GM18867 (cell line): Measurements from ENCODE around the gene TMEM252.

Experiments
- ATAC-seq: cut with Tn5 transposase; IDR thresholded peaks from one replicate; pipeline ENCODE4 v1.9.1; 2021; ENCODE audit warnings: mild to moderate bottlenecking, moderate library complexity; ENCODE audit not compliant: unreplicated experiment

Gene TMEM252

GRCh38 chr9:68545033-68545705 is 4.5 kb upstream of the TMEM252 start:
- peak; percentile 42 for ATAC-seq

DNA sequence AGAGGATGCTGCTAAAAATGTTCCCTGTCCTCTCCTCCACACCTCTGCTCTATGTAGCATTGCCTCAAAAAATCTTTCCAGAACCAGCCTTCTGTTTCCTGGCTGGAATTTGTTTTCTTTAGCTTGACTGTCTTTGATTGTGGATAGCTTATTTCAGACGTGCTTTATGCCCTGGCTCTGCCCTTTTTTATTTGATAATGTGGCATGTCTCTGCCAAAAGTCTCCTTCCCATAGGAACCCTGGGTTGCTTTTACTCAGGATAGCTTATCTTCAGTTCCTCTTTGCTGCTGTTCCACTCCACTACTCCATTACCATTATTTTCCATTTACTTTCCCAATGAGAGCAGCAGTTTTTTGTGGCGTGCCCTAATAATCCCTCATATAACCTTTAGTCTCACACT is 885 bp upstream of the TMEM252 start:
- ATAC-seq, result no peak

- ATAC-seq, result no peak
These were observed 2.5 kb downstream of the TMEM252 start for GRCh38 chr9:68538200-68538599.

DNA sequence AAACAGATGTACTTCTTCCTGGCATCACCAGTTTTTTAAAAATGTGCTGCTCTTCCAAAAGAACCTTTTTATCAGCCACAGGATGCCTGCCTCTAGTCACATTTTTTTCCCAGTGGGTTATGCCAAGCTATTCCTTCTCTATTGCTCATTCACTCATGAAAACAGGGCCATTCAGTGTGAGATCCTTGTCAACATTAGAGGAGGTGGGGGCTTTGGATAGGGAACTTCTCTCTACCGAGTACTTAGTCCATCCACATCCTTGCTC is 3.1 kb downstream of the TMEM252 start:
- ATAC-seq, result no peak

GRCh38 chr9:68536876-68537615 is 3.6 kb downstream of the TMEM252 start:
- ATAC-seq, result no peak

DNA sequence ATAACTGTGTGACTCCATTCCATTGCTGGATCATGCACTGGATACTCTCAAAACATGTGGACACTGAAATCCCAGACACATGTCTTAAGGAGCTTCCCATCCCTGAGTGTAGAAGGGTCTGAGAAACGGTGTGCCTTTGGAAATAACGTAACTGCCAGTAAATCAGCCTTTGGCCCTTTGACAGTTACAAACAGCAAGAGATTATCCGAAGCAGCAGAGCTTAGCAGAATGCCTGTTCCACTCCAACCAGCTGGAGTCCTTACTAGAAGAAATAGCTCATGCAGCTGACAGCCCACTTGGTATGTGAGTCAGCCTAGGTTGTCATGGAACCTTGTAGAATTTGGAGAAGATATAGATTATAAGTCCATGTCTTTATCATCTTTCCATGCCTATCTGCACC is 7.0 kb downstream of the TMEM252 start:
- no peak for ATAC-seq

DNA sequence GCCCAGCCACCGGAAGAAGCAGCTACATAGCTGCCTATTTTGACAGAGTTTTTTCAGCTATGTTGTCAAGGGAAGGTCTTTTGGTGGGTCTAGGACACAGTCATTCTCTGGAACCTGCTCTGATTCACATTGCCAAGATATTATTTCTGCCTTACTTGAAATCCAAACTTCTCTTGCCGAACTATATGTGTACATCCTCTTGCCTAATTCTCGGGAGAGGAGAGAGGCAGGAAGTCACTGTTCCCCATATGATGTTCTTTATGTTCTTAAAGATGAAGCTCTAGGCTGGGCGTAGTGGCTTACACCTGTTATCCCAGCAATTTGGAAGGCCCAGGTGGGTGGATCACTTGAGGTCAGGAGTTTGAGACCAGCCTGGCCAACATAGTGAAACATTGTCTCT is 8.6 kb downstream of the TMEM252 start:
- ATAC-seq, result no peak

DNA sequence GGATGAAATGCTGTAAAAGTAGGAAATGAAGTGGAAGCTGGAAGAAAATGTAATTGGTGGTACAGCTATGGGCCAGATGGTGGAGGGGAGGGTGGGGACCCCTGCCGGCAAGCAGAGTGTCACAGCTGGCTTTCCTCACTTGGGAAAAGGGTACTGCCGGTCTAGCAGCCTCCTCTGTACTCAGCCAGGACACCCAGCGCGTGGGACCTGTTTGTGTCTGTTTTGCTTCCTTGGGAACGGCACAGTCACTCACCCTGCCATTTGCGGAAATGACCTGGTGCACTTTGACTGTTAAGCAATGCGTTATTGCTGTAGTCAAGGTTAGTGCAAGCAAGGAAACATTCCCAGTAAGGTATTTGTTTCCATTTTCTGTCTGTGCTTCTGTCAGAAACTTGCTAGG is 10.1 kb downstream of the TMEM252 start:
- no peak for ATAC-seq

DNA sequence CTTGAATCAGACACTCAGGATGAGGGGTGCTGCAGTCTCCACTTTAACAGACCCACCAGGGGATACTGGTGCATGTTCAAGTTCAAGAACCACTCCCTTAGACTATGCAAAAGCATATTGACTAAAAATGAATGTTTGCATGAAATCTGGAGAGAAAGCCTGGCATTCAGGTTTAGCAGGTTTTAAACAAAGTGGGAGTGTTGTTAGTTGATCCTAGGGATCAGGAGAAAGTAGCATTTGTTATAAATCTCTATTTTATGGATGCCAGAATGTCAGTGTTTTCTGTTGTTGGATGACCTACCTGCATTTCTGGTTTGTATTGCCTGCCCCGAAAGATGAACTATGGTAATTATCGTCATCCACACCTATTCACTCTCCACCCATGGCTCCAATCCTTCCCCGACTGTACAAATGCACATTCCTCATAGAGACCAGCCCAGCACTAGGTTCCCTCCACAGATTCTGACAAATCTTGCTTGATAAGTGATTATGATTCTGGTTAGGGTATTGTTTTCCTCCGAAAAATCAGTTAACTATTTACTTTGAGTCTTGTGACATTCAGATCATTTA is 17.2 kb downstream of the TMEM252 start:
- ATAC-seq, result no peak

DNA sequence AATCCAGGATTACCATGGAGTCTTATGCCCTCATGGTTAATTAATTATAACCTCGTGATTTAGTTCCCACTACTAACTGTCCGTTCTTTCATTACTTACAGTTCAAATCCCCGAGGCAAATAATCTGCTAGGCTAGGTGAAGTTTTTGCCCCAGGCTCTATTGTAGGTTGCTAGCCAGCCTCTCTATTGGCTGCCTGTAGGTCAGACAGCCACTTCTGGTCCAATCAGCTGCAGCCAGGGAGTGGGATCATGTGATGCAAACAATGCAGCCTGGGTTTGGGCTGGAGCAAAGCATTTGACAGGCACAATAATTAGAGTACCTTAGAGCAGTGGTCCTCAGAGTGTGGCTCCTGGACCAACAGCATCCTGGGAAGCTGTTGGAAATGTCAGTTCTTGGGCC is 17.7 kb downstream of the TMEM252 start:
- ATAC-seq, result no peak

DNA sequence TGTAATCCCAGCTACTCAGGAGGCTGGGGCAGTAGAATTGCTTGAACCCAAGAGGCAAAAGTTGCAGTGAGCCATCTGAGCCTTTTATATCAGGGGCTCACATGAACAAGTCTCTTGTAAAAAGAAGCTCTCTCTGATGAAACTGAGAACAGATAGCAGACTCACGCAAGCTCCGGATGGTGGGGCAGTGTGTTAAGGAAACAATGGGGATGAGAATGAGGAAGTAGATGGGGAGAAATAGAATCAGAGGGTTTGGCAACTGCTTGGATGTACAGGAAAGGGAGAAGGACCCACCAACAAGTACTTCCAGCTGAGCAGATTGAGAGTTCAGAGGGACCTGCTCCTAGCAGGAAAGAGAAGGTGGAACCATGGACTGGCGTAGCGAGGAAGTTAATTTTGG is 18.6 kb downstream of the TMEM252 start:
- ATAC-seq, result no peak

DNA sequence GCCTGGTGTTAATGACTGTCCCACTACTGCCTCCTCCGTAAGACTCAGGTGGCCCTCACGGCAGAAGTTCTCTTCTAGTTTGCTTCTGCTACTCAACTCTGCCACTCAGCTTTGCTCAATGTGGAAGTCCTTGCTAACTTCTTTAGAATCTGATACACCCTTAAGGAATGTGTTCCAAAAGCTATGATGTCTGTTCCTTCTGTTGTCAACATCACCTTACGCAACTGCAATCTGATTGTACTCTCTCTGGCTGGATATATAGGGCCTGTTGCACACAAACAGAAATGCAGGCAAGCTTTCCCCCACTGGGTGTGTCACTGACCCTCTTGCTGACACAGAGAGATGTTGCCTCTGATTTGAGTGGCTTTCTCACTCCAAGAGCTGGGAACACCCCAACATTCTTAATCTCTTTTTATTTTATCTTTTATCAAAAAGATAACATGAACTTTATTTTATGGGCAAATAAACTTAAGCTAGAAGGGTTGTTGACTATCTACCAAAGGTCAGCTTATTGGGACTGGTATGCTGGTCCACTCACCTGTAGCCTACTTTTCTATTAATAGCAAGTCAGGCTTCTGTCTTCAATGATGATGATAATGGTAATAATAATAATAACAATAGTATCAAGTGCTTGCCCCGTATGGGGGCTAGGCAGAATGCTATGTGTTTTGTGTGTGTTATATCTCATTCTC is 25.2 kb downstream of the TMEM252 start:
- no peak for ATAC-seq

DNA sequence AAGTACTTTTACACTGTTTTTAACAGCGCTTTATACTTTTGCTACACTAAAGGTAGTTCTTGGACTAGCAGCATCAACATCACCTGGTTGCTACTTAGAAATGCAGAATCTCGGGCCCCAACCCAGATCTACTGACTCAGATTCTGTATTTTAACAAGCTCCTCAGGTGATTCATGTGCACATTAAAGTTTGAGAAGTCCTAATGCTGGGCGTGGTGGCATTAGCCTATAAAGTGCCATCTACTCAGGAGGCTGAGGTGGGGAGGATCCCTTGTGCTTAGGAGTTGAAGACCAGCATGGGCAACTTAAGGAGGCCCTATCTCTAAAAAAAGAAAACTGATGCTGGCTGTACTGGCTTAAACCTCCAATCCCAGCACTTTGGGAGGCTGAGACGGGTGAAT is 26.7 kb downstream of the TMEM252 start:
- no peak for ATAC-seq

GRCh38 chr9:68513385-68513784 is 27.3 kb downstream of the TMEM252 start:
- no peak for ATAC-seq

DNA sequence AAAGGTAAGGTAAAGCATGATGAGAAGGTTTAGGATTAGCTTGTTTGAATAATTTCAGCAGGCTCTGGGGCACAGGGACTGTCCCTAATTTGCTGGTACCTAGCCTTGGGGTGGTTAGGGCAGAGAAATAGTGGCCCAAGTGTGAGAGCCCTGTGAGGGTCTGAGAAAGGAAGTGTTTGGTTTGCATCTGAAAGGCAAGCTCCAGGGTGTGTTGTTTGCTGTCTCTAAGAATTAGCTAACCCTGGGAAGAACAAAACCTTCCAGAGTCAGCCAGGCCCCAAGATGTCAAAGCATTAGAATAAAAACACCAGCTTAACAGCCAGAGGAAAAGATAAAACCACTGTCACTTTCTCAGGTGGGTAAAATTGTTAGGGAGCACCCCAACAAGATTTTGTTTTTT is 31.0 kb downstream of the TMEM252 start:
- ATAC-seq, result no peak

DNA sequence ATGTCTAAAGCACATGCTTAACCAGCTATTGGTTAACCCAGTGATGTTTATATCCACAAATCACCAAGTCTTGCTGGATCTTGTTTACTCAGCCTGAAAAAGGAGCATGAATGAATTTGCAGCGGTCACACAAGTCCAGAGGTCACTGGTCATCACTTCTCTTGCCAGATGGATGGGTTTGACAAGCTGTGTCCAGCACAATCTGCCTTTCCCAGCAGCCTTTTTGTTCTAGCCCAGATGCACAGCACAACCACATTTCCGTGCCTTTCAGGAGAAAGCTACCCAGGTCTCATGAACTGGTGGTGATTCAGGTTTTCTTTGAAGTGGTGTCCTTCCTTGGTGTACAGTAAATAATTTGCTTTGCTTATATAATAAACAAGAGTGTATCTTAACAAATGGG is 32.1 kb downstream of the TMEM252 start:
- ATAC-seq, result no peak

- ATAC-seq, result no peak
These were observed 32.9 kb downstream of the TMEM252 start for GRCh38 chr9:68507806-68508145.

DNA sequence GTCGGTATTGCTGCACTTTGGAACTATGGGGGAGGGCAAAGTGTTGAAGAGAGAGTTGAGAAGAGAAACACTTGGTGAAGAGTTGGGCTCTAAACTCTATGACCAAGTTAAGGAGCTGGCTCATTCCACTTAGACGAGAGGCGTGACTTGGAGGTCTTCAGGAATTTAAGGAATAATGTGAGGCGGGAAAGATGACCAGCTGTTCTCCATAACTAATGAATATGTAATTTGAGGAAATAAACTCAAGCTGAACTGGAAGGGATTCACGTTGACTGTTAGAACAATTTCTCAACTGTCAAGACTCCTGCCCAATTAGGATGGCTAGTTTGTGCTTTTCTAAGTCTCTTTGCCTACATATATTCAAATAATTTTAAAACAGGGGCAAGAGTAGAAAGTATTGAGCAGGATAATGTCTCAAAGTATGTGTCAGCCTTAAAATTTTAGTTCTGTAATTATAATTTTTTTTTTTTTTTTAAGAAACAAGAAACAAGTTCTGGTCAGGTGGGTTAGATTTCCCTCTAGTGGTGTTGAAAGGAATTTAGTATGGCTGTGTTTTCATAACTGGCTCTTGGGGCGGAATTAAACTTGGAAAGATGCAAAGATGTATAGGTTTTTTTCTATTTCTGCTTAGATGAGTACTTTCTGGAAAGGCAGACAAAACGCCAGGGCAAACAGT is 33.4 kb downstream of the TMEM252 start:
- no peak for ATAC-seq

- peak; percentile 40 for ATAC-seq
These were observed 34.1 kb downstream of the TMEM252 start for GRCh38 chr9:68506551-68506950.

DNA sequence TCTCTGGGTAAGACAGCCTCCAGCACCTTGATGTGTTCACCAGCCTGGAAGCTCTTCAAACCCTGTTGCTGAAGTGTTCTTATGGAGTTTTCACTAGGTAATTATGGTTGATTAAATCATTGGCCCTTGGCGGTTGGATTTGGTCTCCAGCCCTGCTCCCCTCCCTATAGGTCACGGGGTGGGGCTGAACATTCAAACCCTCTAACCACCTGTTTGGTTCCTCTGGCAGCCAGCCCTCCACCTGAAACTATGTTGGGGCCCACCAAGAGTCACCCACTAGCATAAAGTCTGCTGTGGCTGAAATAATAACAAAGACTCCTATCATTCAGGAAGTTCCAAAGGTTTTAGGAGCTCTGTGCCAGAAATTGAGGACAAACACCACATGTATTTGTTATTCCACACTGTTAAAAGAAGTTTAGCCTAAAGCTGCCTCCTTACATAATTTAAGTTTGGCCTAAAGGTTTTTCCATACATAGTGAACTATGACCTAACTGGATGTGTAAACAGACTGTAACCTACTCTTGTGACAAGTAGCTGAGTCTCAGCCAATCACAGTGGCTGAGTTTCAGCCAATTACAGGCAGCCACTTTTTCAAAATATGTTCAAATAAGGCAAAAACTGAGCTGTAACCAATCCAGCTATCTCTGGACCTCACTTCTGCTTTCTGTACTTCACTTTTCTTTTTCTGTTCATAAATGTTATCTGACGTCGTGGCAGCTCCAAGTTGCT is 34.8 kb downstream of the TMEM252 start:
- peak; percentile 76 for ATAC-seq

DNA sequence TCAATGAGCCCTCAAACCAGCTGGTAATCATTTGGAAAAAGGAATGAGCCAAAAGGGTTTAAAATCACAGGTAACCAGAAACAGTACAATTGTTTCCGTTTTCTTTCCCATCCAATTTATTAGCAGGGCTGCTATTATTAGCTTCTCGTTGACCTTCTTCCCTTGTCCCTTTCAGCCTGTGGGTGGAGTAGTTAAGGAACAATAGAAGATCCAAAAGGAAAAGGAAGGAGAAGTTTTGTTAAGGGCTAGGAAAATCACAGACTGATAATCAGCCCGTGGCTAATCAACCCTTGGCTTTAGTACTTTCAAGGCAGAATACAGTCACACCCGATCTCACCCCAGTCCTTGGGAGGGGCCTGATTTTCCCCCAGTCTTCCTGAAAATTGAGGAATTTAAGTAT is 38.4 kb downstream of the TMEM252 start:
- ATAC-seq, result no peak
